Loucy (cell line): ENCODE data around the gene PALLD.
A peak's percentile ranks its signal among the peaks of the same experiment; 100 is the strongest.

Experiments
- H2AFZ ChIP-seq: fragments of 200-600 bp; sonication (generic); 2 replicates; pipeline ENCODE4 v1.6.0; 2016; ENCODE audit warnings: antibody characterized with exemption, mild to moderate bottlenecking, low read length, moderate library complexity
- H3F3A ChIP-seq: fragments of 200-600 bp; 2 replicates; pipeline ENCODE4 v1.6.0; 2016; ENCODE audit warnings: antibody characterized with exemption, low read depth, mild to moderate bottlenecking
- H3K27me3 ChIP-seq: fragments of 200-600 bp; sonication (generic); 2 replicates; pipeline ENCODE4 v1.6.1; 2014; ENCODE audit warnings: low read length, mild to moderate bottlenecking; ENCODE audit not compliant: insufficient read depth, poor library complexity, severe bottlenecking
- H3K36me3 ChIP-seq: fragments of 200-600 bp; sonication (generic); 2 replicates; pipeline ENCODE4 v1.6.1; 2016; ENCODE audit warnings: low read length; ENCODE audit not compliant: insufficient read depth
- H3K4me1 ChIP-seq: fragments of 200-600 bp; sonication (generic); 2 replicates; pipeline ENCODE4 v1.5.1; 2014; ENCODE audit warnings: low read length, mild to moderate bottlenecking; ENCODE audit not compliant: insufficient read depth, poor library complexity, severe bottlenecking
- H3K4me2 ChIP-seq: fragments of 200-600 bp; sonication (generic); 2 replicates; pipeline ENCODE4 v1.6.0; 2014; ENCODE audit warnings: antibody characterized with exemption, low read length, low read depth, mild to moderate bottlenecking; ENCODE audit not compliant: poor library complexity, severe bottlenecking
- H3K4me3 ChIP-seq: fragments of 200-600 bp; sonication (generic); 2 replicates; pipeline ENCODE4 v1.5.1; 2014; ENCODE audit warnings: low read length, mild to moderate bottlenecking, mixed read lengths; ENCODE audit not compliant: poor library complexity, severe bottlenecking
- H3K79me2 ChIP-seq: fragments of 200-600 bp; sonication (generic); 2 replicates; pipeline ENCODE4 v1.6.1; 2014; ENCODE audit warnings: low read length; ENCODE audit not compliant: insufficient read depth
- H3K9ac ChIP-seq: fragments of 200-600 bp; sonication (generic); 2 replicates; pipeline ENCODE4 v1.6.0; 2014; ENCODE audit warnings: mild to moderate bottlenecking, low read depth, low read length, moderate library complexity; ENCODE audit not compliant: poor library complexity, severe bottlenecking
- H3K9me2 ChIP-seq: fragments of 200-600 bp; sonication (generic); replicated peaks from 2 replicates; pipeline ENCODE4 v1.6.1; 2016; ENCODE audit warnings: low read depth, low read length, mixed read lengths
- H3K9me3 ChIP-seq: fragments of 200-600 bp; sonication (generic); 2 replicates; pipeline ENCODE4 v1.6.1; 2014; ENCODE audit warnings: mild to moderate bottlenecking, antibody characterized with exemption, low read length, low read depth; ENCODE audit not compliant: insufficient read depth
- H4K20me1 ChIP-seq: fragments of 200-600 bp; sonication (generic); 2 replicates; pipeline ENCODE4 v1.6.0; 2014; ENCODE audit warnings: antibody characterized with exemption, low read length, mild to moderate bottlenecking; ENCODE audit not compliant: insufficient read depth, poor library complexity, severe bottlenecking
- CTCF ChIP-seq: fragments of 200-600 bp; sonication (generic); conservative IDR thresholded peaks from 2 replicates; pipeline ENCODE4 v1.5.1; 2014; ENCODE audit warnings: mild to moderate bottlenecking, antibody characterized with exemption, low read length
- EZH2phosphoT487 ChIP-seq: fragments of 200-600 bp; IDR thresholded peaks from 2 replicates; pipeline ENCODE4 v1.6.1; 2018; ENCODE audit warnings: antibody characterized with exemption, mild to moderate bottlenecking, moderate library complexity, borderline replicate concordance

PALLD gene

DNA sequence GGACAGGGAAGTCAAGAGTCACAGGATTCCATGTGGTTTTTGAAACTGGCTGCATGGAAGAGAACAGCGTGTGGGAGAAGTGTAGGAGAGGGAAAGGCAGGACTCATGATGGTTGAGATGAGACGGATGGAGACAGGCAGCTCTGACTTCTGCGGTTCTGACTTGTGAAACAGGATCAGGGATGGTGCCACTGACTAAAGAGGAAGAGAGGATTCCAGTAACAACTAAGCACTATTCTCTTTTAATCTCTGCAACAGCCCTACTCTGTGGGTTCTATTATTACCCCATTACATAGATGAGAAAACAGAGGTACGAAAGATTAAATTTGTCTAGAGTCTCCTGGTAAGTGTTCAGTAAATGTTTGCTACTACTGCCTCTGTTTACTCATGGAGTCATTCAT is 356.9 kb downstream of the PALLD start:
- Histone ChIP-seq H3K9me3 (no peaks in the 10 kb centered on the region), H3K36me3 (no peaks in the 10 kb centered on the region), H3K9ac (peak overlapping the region; percentile 25), H3K79me2 (peaks cover 18% of the 10 kb centered on the region; the same call in 1 of the 2 replicates), H3K27me3 (no peaks in the 10 kb centered on the region), H3F3A (peaks cover 15% of the 10 kb centered on the region; the same call in 1 of the 2 replicates), H2AFZ (no peak overlapping the region), H3K4me3 (peak overlapping the region; percentile 40), H3K9me2 (no peaks in the 10 kb centered on the region), H3K4me1 (peaks cover 67% of the 10 kb centered on the region), H3K4me2 (peak overlapping the region; percentile 65), H4K20me1 (no peaks in the 10 kb centered on the region)
- TF ChIP-seq CTCF, result no peak
- no peak for TF ChIP-seq EZH2phosphoT487

DNA sequence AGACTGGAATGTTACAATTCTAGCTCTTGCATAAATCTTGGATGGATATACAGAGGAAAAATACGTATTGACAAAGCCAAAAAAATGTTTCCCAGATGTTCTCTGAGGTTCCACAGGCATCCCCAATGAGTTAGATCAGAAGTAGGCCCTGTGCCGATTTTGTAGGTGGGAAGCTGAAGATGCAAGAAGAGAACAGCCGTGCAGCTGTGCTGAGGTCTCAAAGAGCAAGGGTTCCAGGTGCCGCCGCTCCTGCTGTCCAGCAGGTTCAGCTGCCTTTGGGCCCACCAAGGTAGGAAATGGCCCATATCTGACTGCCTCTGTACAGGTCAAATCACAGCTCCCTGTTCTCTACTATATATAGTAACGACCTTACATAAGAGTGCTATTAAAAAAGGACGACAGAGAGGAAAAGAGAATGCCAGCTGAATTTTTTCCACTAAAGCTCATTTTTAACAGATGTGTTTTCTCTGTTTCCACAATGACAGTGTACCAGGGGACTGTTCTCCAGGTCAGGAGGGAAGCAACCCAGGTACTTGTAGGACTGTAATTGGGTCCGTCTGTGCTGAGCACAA is 357.6 kb downstream of the PALLD start:
- no peak for TF ChIP-seq EZH2phosphoT487
- H3K4me2 ChIP-seq, result no peak overlapping the region
- peaks cover 20% of the 10 kb centered on the region; the same call in 1 of the 2 replicates for H3K79me2 ChIP-seq
- H3K9me3 ChIP-seq, result no peaks in the 10 kb centered on the region
- H3K4me1 ChIP-seq, result peaks cover 66% of the 10 kb centered on the region
- H3F3A ChIP-seq, result peaks cover 15% of the 10 kb centered on the region; the same call in 1 of the 2 replicates
- H3K4me3 ChIP-seq, result no peak overlapping the region
- no peaks in the 10 kb centered on the region for H4K20me1 ChIP-seq
- H3K9ac ChIP-seq, result no peak overlapping the region
- H3K27me3 ChIP-seq, result no peaks in the 10 kb centered on the region
- no peaks in the 10 kb centered on the region for H3K9me2 ChIP-seq
- H2AFZ ChIP-seq, result no peak overlapping the region
- no peaks in the 10 kb centered on the region for H3K36me3 ChIP-seq

- Histone ChIP-seq H4K20me1 (no peaks in the 10 kb centered on the region), H3K9me2 (no peaks in the 10 kb centered on the region), H3K27me3 (no peaks in the 10 kb centered on the region), H3K79me2 (peaks cover 10% of the 10 kb centered on the region; the same call in 1 of the 2 replicates), H3F3A (peaks cover 15% of the 10 kb centered on the region; the same call in 1 of the 2 replicates), H3K4me3 (peak overlapping the region; percentile 41), H3K9ac (no peak overlapping the region), H2AFZ (no peak overlapping the region), H3K36me3 (no peaks in the 10 kb centered on the region), H3K4me2 (peak overlapping the region; percentile 61), H3K4me1 (peaks cover 54% of the 10 kb centered on the region), H3K9me3 (no peaks in the 10 kb centered on the region)
- TF ChIP-seq EZH2phosphoT487 (no peak), CTCF (no peak)
These were observed 359.5 kb downstream of the PALLD start for GRCh38 chr4:168856312-168856711.

GRCh38 chr4:168857009-168857408 is 360.2 kb downstream of the PALLD start:
- H3K4me1 ChIP-seq, result peaks cover 50% of the 10 kb centered on the region
- 0 out of 2 replicates have a peak, but pooled peaks cover 10% of the 10 kb centered on the region for H3K79me2 ChIP-seq
- H3K9ac ChIP-seq, result no peak overlapping the region
- no peak overlapping the region for H2AFZ ChIP-seq
- H3K27me3 ChIP-seq, result no peaks in the 10 kb centered on the region
- peak overlapping the region; percentile 41 for H3K4me3 ChIP-seq
- H3K9me3 ChIP-seq, result no peaks in the 10 kb centered on the region
- no peaks in the 10 kb centered on the region for H3K36me3 ChIP-seq
- peaks cover 15% of the 10 kb centered on the region; the same call in 1 of the 2 replicates for H3F3A ChIP-seq
- H4K20me1 ChIP-seq, result no peaks in the 10 kb centered on the region
- peak overlapping the region; percentile 61 for H3K4me2 ChIP-seq
- no peak; the same call in 1 of the 2 replicates for TF ChIP-seq CTCF
- no peak for TF ChIP-seq EZH2phosphoT487
- no peaks in the 10 kb centered on the region for H3K9me2 ChIP-seq
